ENCODE measurements around the gene WDR62.

GRCh38 chr19:36093146-36093662, 38.5 kb downstream of the WDR62 start:
- no peak for TF ChIP-seq CTCF (IDR thresholded peaks at IDR 0.05; ENCODE audit: low read depth, low read length)
- TF ChIP-seq EZH2phosphoT487 (IDR thresholded peaks at IDR 0.05; ENCODE audit: low read depth) = no peak
